Neural progenitor cell (in vitro differentiated cells): ENCODE measurements around the gene DCC.

Source experiments
- EZH2 ChIP-seq: fragments of 200-600 bp; sonication (generic); IDR thresholded peaks from 2 replicates; pipeline ENCODE4 v1.6.1; 2017; ENCODE audit warnings: antibody characterized with exemption, mild to moderate bottlenecking, moderate library complexity
- EZH2phosphoT487 ChIP-seq: fragments of 200-600 bp; sonication (generic); IDR thresholded peaks from 2 replicates; pipeline ENCODE4 v1.6.1; 2017; ENCODE audit warnings: antibody characterized with exemption
- TF ChIP-seq, protein P1 (sequence below): fragments of 200-600 bp; sonication (generic); IDR thresholded peaks from 2 replicates; pipeline ENCODE4 v1.5.1; 2017; ENCODE audit warnings: antibody characterized with exemption, mild to moderate bottlenecking

DNA sequence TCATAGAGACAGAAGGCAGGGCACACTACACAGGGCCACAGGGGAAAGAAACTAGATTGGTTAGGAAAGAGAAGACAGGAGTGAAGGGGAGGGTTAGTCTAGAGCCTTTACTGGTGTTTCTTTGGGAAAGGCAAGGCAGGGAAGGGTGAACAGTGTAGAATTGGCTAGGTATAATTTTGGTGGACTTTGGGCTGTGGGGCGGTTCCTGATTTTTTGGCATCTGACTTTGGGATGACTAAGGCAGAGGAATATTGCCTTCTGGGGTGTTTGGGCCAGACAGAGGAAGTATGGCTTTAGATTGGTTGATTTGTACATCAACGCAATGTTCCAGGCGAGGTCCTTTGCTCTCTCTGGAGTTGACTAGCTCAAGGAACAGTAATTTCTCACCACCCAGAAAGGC is 534.8 kb downstream of the DCC start:
- TF ChIP-seq, protein P1, sequence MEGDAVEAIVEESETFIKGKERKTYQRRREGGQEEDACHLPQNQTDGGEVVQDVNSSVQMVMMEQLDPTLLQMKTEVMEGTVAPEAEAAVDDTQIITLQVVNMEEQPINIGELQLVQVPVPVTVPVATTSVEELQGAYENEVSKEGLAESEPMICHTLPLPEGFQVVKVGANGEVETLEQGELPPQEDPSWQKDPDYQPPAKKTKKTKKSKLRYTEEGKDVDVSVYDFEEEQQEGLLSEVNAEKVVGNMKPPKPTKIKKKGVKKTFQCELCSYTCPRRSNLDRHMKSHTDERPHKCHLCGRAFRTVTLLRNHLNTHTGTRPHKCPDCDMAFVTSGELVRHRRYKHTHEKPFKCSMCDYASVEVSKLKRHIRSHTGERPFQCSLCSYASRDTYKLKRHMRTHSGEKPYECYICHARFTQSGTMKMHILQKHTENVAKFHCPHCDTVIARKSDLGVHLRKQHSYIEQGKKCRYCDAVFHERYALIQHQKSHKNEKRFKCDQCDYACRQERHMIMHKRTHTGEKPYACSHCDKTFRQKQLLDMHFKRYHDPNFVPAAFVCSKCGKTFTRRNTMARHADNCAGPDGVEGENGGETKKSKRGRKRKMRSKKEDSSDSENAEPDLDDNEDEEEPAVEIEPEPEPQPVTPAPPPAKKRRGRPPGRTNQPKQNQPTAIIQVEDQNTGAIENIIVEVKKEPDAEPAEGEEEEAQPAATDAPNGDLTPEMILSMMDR: no peak
- TF ChIP-seq EZH2phosphoT487: no peak
- TF ChIP-seq EZH2: no peak
